GM21529 (cell line): ENCODE results near the gene ZBP1.

Experiments used
- ATAC-seq: cut with Tn5 transposase; IDR thresholded peaks from one replicate; pipeline ENCODE4 v1.9.1; 2021; ENCODE audit not compliant: unreplicated experiment

Gene ZBP1

GRCh38 chr20:57576002-57576401 is 44.2 kb downstream of the ZBP1 start:
- no peak for ATAC-seq

GRCh38 chr20:57574954-57575353 is 45.3 kb downstream of the ZBP1 start:
- no peak for ATAC-seq

- ATAC-seq, result no peak
Measured at GRCh38 chr20:57573894-57574293, 46.3 kb downstream of the ZBP1 start.

GRCh38 chr20:57573242-57573641 is 47.0 kb downstream of the ZBP1 start:
- ATAC-seq, result no peak

GRCh38 chr20:57571782-57572416 is 48.3 kb downstream of the ZBP1 start:
- ATAC-seq, result no peak

GRCh38 chr20:57570920-57571319 is 49.3 kb downstream of the ZBP1 start:
- no peak for ATAC-seq

- no peak for ATAC-seq
Measured at GRCh38 chr20:57570145-57570850, 49.9 kb downstream of the ZBP1 start.

GRCh38 chr20:57568960-57569359 is 51.3 kb downstream of the ZBP1 start:
- ATAC-seq, result no peak

- ATAC-seq, result no peak
Measured at GRCh38 chr20:57568088-57568896, 51.9 kb downstream of the ZBP1 start.

GRCh38 chr20:57567471-57568079 is 52.7 kb downstream of the ZBP1 start:
- no peak for ATAC-seq

- ATAC-seq, result no peak
Measured at GRCh38 chr20:57566803-57567459, 53.3 kb downstream of the ZBP1 start.

GRCh38 chr20:57566399-57566798 is 53.8 kb downstream of the ZBP1 start:
- no peak for ATAC-seq

- no peak for ATAC-seq
Measured at GRCh38 chr20:57564951-57565642, 55.1 kb downstream of the ZBP1 start.

GRCh38 chr20:57564180-57564802 is 55.9 kb downstream of the ZBP1 start:
- ATAC-seq, result no peak

- no peak for ATAC-seq
Measured at GRCh38 chr20:57563522-57563921, 56.7 kb downstream of the ZBP1 start.

- no peak for ATAC-seq
Measured at GRCh38 chr20:57562541-57563465, 57.4 kb downstream of the ZBP1 start.

- ATAC-seq, result no peak
Measured at GRCh38 chr20:57561356-57562279, 58.6 kb downstream of the ZBP1 start.
